GM21737 (cell line): ENCODE measurements around the gene SFXN3.

Source experiments
- ATAC-seq: cut with Tn5 transposase; IDR thresholded peaks from one replicate; pipeline ENCODE4 v1.9.1; 2021; ENCODE audit warnings: mild to moderate bottlenecking, moderate library complexity; ENCODE audit not compliant: unreplicated experiment

SFXN3 gene

DNA sequence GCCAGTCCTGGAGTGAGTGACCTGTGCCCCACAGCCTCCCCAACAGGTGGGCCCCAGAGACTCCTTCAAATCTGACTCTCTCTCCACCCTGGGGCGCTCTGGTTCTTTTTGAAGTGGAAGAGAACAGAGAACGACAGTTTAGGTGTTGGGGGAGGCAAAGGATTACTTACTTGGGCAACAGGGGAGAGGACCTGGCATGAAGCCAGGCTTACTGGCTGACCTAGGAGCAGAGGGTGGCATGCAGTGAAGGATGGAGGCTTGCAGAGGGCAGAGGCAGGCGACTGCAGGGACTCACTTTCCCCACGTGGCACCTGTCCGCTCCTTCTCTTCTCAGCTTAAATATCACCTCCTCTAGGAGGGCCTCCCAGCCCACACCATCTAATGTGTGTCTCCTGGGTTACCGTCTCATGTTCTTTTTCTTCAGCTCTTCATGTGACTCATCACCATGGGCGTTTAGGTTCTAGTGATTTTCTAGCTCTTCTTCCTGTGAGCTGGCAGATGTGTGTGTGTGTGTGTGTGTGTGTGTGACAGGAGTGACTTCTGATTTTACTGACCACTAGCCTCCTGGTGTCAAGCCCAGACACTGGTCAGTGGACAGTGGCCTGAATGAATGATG is 16.0 kb upstream of the SFXN3 start:
- ATAC-seq: no peak

DNA sequence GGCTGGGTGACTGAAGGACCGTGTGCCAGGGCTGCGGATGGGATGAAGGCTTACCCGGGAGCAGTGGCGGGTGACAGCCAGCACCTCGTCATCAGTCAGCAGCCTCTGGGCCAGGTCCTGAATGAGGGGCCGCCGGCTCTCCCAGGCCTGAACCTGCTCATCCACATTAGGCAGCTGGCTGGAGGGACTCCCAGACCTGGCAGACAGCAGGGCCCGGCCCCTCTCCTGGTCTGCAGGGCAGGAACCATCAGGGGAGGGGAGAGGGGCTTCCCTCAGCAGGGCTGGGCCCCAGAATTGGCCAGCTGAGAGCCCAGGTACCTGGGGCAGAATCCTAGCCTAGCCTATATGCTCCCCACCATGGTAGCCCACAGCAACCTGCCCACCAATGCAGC is 15.5 kb upstream of the SFXN3 start:
- ATAC-seq: no peak

GRCh38 chr10:101016814-101017213 is 14.2 kb upstream of the SFXN3 start:
- no peak for ATAC-seq

GRCh38 chr10:101018118-101018599 is 12.9 kb upstream of the SFXN3 start:
- no peak for ATAC-seq

DNA sequence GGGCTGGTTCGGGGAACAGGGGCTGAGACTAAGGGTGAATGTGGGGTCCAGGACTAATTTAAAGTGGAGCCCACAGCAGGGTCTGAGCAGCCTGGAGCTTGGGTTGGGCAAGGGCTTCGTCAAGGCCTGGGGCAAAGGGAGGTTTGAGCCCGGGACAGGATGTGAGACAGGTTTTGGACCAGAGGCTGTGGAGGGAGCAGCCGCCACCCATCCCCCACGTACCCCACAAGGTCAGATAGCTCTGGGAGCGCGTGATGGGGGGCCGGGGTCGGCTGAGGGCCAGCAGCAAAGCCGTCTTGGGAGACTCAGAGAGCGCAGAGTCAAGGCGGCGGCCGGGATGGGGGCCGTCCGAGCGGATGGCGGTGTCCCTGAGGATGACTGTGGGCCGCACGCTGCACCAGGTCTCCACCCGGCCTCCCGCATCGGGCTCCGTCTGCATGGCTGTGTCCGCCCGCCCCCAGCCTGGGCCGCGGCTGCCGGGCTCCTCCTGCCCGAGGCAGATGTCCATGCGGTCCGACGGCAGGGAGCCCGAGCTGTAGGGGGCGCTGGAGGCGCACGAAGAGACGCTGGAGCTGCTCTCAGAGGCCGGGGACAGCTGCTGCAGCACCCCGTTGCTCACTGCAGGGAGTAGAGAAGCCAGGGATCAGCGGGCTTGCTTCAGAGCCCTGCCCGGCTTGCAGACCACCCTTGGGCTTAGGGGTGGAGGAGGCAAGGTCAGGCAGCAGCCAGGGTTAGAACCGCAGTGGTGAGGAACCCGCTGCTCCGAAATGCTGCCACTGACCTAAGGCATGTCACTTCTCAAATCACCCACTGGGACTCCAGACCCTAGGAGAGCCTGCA is 12.2 kb upstream of the SFXN3 start:
- no peak for ATAC-seq

- ATAC-seq: no peak
These were observed 11.7 kb upstream of the SFXN3 start for GRCh38 chr10:101019440-101019703.

GRCh38 chr10:101020427-101021075 is 10.5 kb upstream of the SFXN3 start:
- ATAC-seq: no peak

- ATAC-seq: no peak
These were observed 9.8 kb upstream of the SFXN3 start for GRCh38 chr10:101021239-101021638.

DNA sequence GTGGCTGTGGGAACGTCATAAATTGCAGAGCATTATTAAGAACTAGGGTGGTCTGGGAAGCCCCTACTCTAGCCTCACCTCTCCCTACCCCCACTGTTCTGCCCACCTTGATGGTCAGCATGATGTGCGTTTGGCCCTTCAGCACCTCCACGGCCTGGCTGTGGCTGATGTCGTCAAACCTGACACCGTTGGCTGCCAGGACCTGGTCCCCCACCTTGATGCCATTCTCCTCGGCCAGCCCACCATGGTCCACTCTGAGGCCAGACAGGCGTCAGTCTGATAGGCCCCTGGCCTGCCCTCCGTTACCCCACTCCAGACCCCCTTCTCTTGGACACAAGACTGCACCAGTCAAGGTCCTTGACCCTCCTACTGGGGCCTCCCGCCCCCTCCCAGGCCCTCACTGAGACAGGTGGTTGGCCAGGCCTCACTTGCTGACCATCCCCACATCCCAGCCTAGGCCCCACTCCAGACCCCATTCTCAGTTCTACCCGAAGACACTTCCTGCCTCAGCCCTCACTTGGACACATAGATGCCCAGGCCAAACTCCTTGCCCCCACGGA is 9.3 kb upstream of the SFXN3 start:
- ATAC-seq: no peak

DNA sequence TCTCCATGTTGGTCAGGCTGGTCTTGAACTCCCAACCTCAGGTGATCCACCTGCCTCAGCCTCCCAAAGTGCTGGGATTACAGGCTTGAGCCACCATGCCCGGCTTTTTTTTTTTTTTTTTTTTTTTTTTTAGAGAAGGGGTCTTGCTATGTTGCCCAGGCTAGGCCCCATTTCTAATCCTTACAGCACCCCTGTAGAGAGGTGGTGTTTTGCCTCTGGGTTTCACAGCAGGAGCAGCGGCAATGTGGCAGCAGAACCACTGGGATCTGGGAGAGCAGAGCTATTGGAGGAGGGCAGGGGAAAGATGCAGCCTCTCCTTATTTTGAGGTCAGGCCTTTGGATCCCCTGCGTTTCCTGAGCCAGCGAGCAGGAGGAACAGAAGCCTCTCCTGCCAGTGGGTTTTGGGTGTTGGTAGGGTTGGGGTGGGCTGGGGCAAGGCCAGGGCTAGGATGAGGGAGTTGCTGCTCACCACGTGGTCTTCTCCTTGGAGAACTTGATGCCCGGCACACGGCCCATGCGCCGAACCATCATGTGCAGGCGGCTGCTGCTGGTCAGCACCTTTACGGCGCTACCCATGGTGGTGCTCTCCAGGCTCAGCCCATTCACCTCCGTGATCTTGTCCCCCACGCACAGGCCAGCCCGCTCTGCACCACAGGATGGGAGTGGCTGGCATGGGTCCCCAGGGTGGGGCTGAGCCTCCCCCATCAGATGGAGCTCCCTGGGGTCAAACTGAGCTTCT is 7.9 kb upstream of the SFXN3 start:
- no peak for ATAC-seq

DNA sequence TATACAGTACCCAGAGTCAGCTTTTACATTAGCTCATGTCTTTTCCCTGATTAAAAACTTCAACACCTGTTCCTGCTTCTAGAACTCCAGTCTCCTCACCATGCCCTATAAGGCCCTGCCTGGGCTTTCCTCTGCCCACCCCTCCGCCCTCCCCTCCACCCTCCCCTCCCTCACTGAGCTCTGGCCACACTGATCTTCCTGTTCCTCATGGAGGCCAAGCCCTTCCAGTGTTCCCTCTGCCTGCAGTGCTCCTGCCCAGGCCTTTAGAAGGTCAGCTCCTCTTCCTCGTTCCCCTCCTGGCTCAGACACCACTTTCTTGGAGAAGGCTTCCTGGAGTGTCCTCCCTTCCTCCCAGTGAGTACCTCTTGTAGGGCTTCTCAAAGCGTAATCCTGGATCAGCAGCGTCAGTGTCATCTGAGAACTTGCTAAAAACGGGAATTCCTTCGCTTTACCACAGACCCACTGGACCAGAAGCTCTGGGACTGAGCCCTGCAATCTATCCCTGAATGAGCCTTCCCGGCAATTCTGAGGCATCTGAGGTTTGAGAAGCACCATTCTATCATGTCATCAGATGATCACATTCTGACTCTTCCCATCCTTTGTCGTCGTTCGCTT is 3.8 kb upstream of the SFXN3 start:
- no peak for ATAC-seq

- no peak for ATAC-seq
These were observed 2.3 kb upstream of the SFXN3 start for GRCh38 chr10:101028446-101029337.

- no peak for ATAC-seq
These were observed 1.3 kb upstream of the SFXN3 start for GRCh38 chr10:101029520-101030295.

DNA sequence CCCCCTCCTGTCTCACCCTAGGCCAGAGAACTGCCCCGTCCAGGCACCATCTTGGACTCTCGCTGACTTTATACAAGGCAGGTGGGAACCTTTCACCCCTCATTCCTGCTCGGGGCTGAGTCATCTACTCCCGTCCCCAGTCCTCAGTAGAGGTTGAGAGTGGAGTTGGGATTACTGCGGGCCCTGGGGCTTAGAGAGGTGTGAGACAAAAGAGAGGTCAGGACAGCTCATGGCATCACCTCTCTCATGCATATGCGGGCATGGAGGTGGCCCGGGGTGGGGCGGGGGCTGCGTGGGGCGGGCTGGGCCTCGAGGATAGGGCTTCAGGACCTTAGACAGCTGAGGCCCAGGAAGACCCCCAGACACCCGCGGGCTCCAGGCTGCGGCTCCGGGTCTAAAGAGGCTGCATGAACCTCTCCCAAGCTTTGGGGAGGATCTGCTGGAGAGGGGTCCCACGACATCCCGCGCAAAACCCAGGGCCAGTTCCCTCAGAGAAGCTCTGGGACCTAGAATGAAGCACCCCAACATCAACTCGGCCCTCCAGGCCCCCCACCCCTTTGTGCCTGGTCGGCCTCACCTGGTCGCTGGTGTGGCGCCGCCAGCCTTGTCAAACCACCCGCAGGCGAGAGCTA is 422 bp upstream of the SFXN3 start:
- ATAC-seq: no peak

GRCh38 chr10:101031796-101032636 is 982 bp downstream of the SFXN3 start:
- no peak for ATAC-seq

DNA sequence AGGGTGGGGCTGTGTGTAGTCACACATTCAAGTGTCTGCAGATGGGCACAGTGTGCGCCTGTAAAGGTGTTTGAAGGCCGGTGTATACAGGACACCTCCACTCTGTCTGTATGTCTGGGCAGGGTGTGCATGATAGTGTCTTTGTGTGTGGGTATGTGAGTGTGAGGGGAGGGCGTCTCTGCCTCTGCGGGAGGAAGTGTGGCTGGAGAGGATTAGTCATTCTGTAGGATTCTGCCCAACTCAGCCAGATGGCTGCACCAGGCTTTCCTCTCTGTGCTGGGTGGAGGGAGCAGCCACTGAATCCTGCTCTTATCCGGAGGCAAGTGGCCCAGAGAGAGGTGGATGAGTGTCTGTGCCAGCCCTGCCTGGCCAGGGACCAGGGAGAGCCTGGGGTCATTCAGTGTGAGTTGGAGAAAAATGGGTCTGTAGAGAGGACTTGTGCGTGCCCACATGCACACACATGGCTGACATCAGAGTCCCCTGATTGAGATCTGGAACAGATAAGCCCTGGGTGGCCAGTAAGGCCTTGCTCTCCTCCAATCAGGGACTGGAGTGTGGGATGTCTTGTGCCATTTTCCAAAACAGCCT is 1.7 kb downstream of the SFXN3 start:
- ATAC-seq: no peak

GRCh38 chr10:101033276-101033675 is 2.2 kb downstream of the SFXN3 start:
- ATAC-seq: no peak
